22Rv1 (cell line): ENCODE data around the gene NR1H2.

ENCODE experiments used
- ZFX ChIP-seq: fragments of 450-650 bp; IDR thresholded peaks from 2 replicates; pipeline ENCODE4 v1.6.1; 2017; ENCODE audit warnings: antibody characterized with exemption, borderline replicate concordance
- TF ChIP-seq, protein P1 (sequence below): fragments of 450-650 bp; IDR thresholded peaks from 2 replicates; pipeline ENCODE4 v1.5.1; 2017; ENCODE audit warnings: mild to moderate bottlenecking

DNA sequence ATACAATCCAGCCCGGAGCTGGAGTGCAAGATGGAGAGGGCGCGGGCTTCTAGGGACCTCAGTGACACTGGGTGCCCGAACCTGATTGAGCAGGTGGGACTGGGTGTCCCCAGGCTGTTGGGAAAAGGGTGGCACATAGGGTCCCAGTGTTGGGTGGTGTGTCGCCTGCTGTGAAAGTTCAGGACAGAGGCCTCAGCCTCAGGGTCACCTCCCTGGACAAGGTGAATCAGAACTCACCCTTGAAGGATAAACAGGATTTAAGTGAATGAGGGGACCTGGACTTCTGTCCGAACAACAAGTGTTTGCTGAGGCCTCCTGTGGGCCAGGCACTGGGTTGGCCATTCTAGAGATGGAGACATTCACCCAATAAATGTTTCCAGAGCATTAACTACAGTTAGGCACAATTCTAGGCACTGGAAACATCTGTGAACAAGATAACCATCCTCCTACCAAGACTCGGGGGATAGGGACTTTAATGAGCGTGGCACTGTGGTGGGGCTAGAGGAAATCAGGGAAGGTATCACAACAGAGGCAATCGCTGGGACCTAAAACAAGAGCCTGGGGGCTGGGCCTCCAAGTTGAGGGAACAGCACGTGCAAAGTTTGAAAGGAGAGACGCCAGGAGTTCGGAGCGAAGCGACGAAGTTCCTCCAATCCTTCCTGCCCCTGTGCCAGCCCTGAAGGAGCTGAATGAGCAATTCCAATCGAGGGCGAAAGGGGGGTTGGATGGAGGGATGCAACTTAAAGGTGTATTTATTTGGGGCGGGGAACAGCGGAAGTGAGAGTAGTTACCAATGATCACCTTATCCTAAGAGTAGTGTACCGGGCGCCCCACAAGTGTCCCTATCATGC, 7.0 kb downstream of the NR1H2 start:
- TF ChIP-seq, protein P1, sequence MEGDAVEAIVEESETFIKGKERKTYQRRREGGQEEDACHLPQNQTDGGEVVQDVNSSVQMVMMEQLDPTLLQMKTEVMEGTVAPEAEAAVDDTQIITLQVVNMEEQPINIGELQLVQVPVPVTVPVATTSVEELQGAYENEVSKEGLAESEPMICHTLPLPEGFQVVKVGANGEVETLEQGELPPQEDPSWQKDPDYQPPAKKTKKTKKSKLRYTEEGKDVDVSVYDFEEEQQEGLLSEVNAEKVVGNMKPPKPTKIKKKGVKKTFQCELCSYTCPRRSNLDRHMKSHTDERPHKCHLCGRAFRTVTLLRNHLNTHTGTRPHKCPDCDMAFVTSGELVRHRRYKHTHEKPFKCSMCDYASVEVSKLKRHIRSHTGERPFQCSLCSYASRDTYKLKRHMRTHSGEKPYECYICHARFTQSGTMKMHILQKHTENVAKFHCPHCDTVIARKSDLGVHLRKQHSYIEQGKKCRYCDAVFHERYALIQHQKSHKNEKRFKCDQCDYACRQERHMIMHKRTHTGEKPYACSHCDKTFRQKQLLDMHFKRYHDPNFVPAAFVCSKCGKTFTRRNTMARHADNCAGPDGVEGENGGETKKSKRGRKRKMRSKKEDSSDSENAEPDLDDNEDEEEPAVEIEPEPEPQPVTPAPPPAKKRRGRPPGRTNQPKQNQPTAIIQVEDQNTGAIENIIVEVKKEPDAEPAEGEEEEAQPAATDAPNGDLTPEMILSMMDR = no peak
- no peak for TF ChIP-seq ZFX
